Right lobe of liver (tissue), 6 donors: ENCODE results near the gene FOSB. TPM values are rescaled to one million over a fixed set of nuclear protein-coding genes. Genes with fewer than 3 reads are reported as not detected.

Experiments used
- ATAC-seq, 4 donors: fragments of 200-7000 bp; cut with Tn5 transposase; one replicate each; pipeline ENCODE4 v1.9.1; 2020; ENCODE audit warnings: mild to moderate bottlenecking in 4 of 4, moderate library complexity in 4 of 4
- DNase-seq, 3 donors: peaks; one replicate each; pipeline ENCODE4 v3.0.0-alpha.2; 2020
- H3K27ac ChIP-seq, 3 donors: fragments of 200-600 bp; one replicate each; pipeline ENCODE4 v1.8.0; 2022
- H3K27me3 ChIP-seq, 2 donors: fragments of 200-600 bp; one replicate each; pipeline ENCODE4 v1.8.0; 2022
- H3K36me3 ChIP-seq, 4 donors: fragments of 200-600 bp; sonication (generic) in 1 of 4; one replicate each; pipeline versions ENCODE4 v1.5.1 to v1.8.0; 2017 to 2022; ENCODE audit warnings: control low read depth in 1 of 4
- H3K4me1 ChIP-seq, 4 donors: fragments of 200-600 bp; sonication (generic) in 1 of 4; one replicate each; pipeline versions ENCODE4 v1.5.1 to v1.8.0; 2017 to 2022; ENCODE audit warnings: control low read depth in 1 of 4
- H3K4me3 ChIP-seq, 3 donors: fragments of 200-600 bp; one replicate each; pipeline ENCODE4 v1.8.0; 2022
- H3K9me3 ChIP-seq, 4 donors: fragments of 200-600 bp; sonication (generic) in 1 of 4; one replicate each; pipeline versions ENCODE4 v1.5.1 to v1.8.0; 2017 to 2022; ENCODE audit warnings: control low read depth in 1 of 4
- CTCF ChIP-seq, 4 donors: fragments of 200-600 bp in 3 of 4; fragments of 450-650 bp in 1 of 4; IDR thresholded peaks; one replicate each; pipeline versions ENCODE4 v1.5.1 to v1.8.0; 2016 to 2022; ENCODE audit warnings: antibody characterized with exemption in 4 of 4, mild to moderate bottlenecking in 2 of 4
- POLR2A ChIP-seq: fragments of 450-650 bp; IDR thresholded peaks from one replicate; pipeline ENCODE4 v1.6.1; 2017; ENCODE audit warnings: antibody characterized with exemption, mild to moderate bottlenecking
- WGBS: methylation state at CpG from one replicate; pipeline ENCODE4 v1.1.6; 2018; ENCODE audit warnings: low coverage, low lambda C conversion rate; ENCODE audit not compliant: insufficient coverage; ENCODE audit errors: missing lambda C conversion rate; 5-methylcytosine and 5-hydroxymethylcytosine counted together
- intact Hi-C, 2 donors: fragments of 100-400 bp; cut with DNase I; formaldehyde crosslinking; loops; one replicate each; pipeline versions ENCODE4 v1.11.2 to v1.14.1; 2022
- total RNA-seq, 6 experiments: library from RNA; depleted of rRNA in 2 of 6; stranded (reverse); fragments of >200 nt in 2 of 6; fragmentation: NEBNext Ultra II Directional in 3 of 6; extraction: Animal tissue kit (Norgen Biotek cat#: 25700) in 3 of 6; gene quantifications; one replicate each; pipeline versions ENCODE4 v1.1.0 to v1.2.4, GENCODE V29; 2016 to 2023
- donor health status: DM: no; HTN: yes; CAD: no.
- donor health status: DM: no; HTN: no; CAD: no.
- donor health status: DM: no; HTN: no; CAD: no.
- donor health status: DM: no; HTN: yes; CAD: no.
- donor health status: DM: no; HTN: yes; CAD: no.

Gene FOSB
- total RNA-seq, 6 experiments from 2014 or later = 0.19 to 1.2 (median 0.44) TPM

- 60% methylated on average over 1 of the region's 15 CpGs for WGBS
Observed at GRCh38 chr19:45470762-45471081, 2.9 kb downstream of the FOSB start.

GRCh38 chr19:45471111-45471930, 3.5 kb downstream of the FOSB start:
- no peak for TF ChIP-seq CTCF (IDR thresholded peaks at IDR 0.05)

More at GRCh38 chr19:45470762-45471081, 2.9 kb downstream of the FOSB start:
- H3K9me3 ChIP-seq = no peaks in the 10 kb centered on the region
- H3K4me1 ChIP-seq = peaks cover 0 to 19% (median 7%) of the 10 kb centered on the region in 4 donors
- TF ChIP-seq CTCF (IDR thresholded peaks at IDR 0.05) = no peak
- no peak for TF ChIP-seq POLR2A
- no peak overlapping the region for H3K27ac ChIP-seq
- H3K36me3 ChIP-seq = no peaks in the 10 kb centered on the region
- ATAC-seq (no peak), DNase-seq (no peak)
- H3K4me3 ChIP-seq = no peak overlapping the region
- intact Hi-C loops = loop anchor here in 1 of 2 donors (5.0 kb wide), 1 partner anchor 33 kb away; no protein-coding TSS in a partner anchor
- no peaks in the 10 kb centered on the region for H3K27me3 ChIP-seq

GRCh38 chr19:45471931-45472562, 4.3 kb downstream of the FOSB start:
- ATAC-seq = no peak
- intact Hi-C loops = loop anchor here in 1 of 2 donors (5.0 kb wide), 1 partner anchor 35 kb away; no protein-coding TSS in a partner anchor
- no peak for TF ChIP-seq CTCF (IDR thresholded peaks at IDR 0.05)
- TF ChIP-seq POLR2A = no peak
- no peaks in the 10 kb centered on the region for H3K27me3 ChIP-seq
- WGBS = 34% methylated on average over 6 of the region's 7 CpGs
- no peaks in the 10 kb centered on the region for H3K9me3 ChIP-seq
- DNase-seq = no peak
- H3K4me3 ChIP-seq = peak overlapping the region in 1 of 3 donors; percentile 16
- H3K36me3 ChIP-seq = no peaks in the 10 kb centered on the region
- peaks cover 0 to 16% (median 7%) of the 10 kb centered on the region in 4 donors for H3K4me1 ChIP-seq
- H3K27ac ChIP-seq = no peak overlapping the region

More at GRCh38 chr19:45471111-45471930, 3.5 kb downstream of the FOSB start:
- no peak for DNase-seq
- H3K27ac ChIP-seq = no peak overlapping the region
- ATAC-seq = no peak
- H3K4me3 ChIP-seq = no peak overlapping the region
- no peaks in the 10 kb centered on the region for H3K9me3 ChIP-seq
- H3K4me1 ChIP-seq = peaks cover 0 to 19% (median 7%) of the 10 kb centered on the region in 4 donors
- intact Hi-C loops = loop anchor here in 1 of 2 donors (5.0 kb wide), 1 partner anchor 34 kb away; no protein-coding TSS in a partner anchor
- H3K36me3 ChIP-seq = no peaks in the 10 kb centered on the region
- 60% methylated on average over 7 of the region's 16 CpGs for WGBS
- H3K27me3 ChIP-seq = no peaks in the 10 kb centered on the region

GRCh38 chr19:45472563-45473366, 5.0 kb downstream of the FOSB start:
- DNase-seq (no peak), ATAC-seq (no peak)
- no peaks in the 10 kb centered on the region for H3K9me3 ChIP-seq
- no peak overlapping the region for H3K27ac ChIP-seq
- TF ChIP-seq CTCF (IDR thresholded peaks at IDR 0.05) (no peak), POLR2A (no peak)
- intact Hi-C loops = loop anchor here in 1 of 2 donors (5.0 kb wide), 1 partner anchor 35 kb away; no protein-coding TSS in a partner anchor
- H3K27me3 ChIP-seq = no peaks in the 10 kb centered on the region
- peak overlapping the region in 1 of 3 donors; percentile 16 for H3K4me3 ChIP-seq
- peaks cover 0 to 14% (median 5%) of the 10 kb centered on the region in 4 donors for H3K4me1 ChIP-seq
- 8% methylated on average over 33 of the region's 44 CpGs for WGBS
- no peaks in the 10 kb centered on the region for H3K36me3 ChIP-seq
